ENCODE measurements around the gene ORC1. TPM values are rescaled to one million over a fixed set of nuclear protein-coding genes. Genes with fewer than 3 reads are reported as not detected.
"Not testable (repeated sequence)": the region's sequence is repeated elsewhere in the genome, so short reads cannot be mapped to it uniquely, and the experiment has no call there.

The ORC1 gene
- total RNA-seq, 1 donor from 2014 or later = 0.48 TPM

GRCh38 chr1:52386458-52386857 is 17.8 kb downstream of the ORC1 start:
- DNase-seq (ENCODE audit: low spot score) = peak; percentile 30

- DNase-seq (ENCODE audit: low spot score) = no peak
These were observed 18.8 kb downstream of the ORC1 start for GRCh38 chr1:52385376-52385775.

GRCh38 chr1:52369851-52370250 is 34.4 kb downstream of the ORC1 start:
- DNase-seq (ENCODE audit: low spot score) = not testable (repeated sequence)

GRCh38 chr1:52368383-52369172 is 35.6 kb downstream of the ORC1 start:
- DNase-seq (ENCODE audit: low spot score) = peak; percentile 60

GRCh38 chr1:52367272-52367671 is 37.0 kb downstream of the ORC1 start:
- no peak for DNase-seq (ENCODE audit: low spot score)

- no peak for DNase-seq (ENCODE audit: low spot score)
These were observed 37.8 kb downstream of the ORC1 start for GRCh38 chr1:52366517-52366827.

GRCh38 chr1:52365746-52366516 is 38.3 kb downstream of the ORC1 start, which contains the start of gene CC2D1B:
Gene CC2D1B (minus strand): TSS chr1:52366205. CDS start chr1:52364620, 1,585 bp downstream.
- DNase-seq (ENCODE audit: low spot score) = peak; percentile 98

GRCh38 chr1:52365071-52365745 is 39.0 kb downstream of the ORC1 start:
- DNase-seq (ENCODE audit: low spot score) = peak; percentile 57

- DNase-seq (ENCODE audit: low spot score) = no peak
These were observed 39.9 kb downstream of the ORC1 start for GRCh38 chr1:52364235-52364839.

- no peak for DNase-seq (ENCODE audit: low spot score)
These were observed 43.6 kb downstream of the ORC1 start for GRCh38 chr1:52360595-52360968.

GRCh38 chr1:52359676-52360594 is 44.3 kb downstream of the ORC1 start:
- DNase-seq (ENCODE audit: low spot score) = no peak

GRCh38 chr1:52358851-52359497 is 45.2 kb downstream of the ORC1 start:
- no peak for DNase-seq (ENCODE audit: low spot score)

GRCh38 chr1:52357397-52357796 is 46.8 kb downstream of the ORC1 start:
- no peak for DNase-seq (ENCODE audit: low spot score)

GRCh38 chr1:52356818-52357355 is 47.3 kb downstream of the ORC1 start:
- no peak for DNase-seq (ENCODE audit: low spot score)

GRCh38 chr1:52355847-52356505 is 48.2 kb downstream of the ORC1 start:
- DNase-seq (ENCODE audit: low spot score) = no peak

- no peak for DNase-seq (ENCODE audit: low spot score)
These were observed 48.8 kb downstream of the ORC1 start for GRCh38 chr1:52355436-52355835.

GRCh38 chr1:52352690-52353089 is 51.5 kb downstream of the ORC1 start:
- DNase-seq (ENCODE audit: low spot score) = no peak

- DNase-seq (ENCODE audit: low spot score) = peak; percentile 75
These were observed 55.4 kb downstream of the ORC1 start for GRCh38 chr1:52348704-52349300.

- DNase-seq (ENCODE audit: low spot score) = no peak
These were observed 57.6 kb downstream of the ORC1 start for GRCh38 chr1:52346653-52347052.

All from umbilical cord (tissue), 2 donors.